22Rv1 (cell line): ENCODE data around the gene ARHGAP8.

Source experiments
- ZFX ChIP-seq: fragments of 450-650 bp; IDR thresholded peaks from 2 replicates; pipeline ENCODE4 v1.6.1; 2017; ENCODE audit warnings: antibody characterized with exemption, borderline replicate concordance
- TF ChIP-seq, protein P1 (sequence below): fragments of 450-650 bp; IDR thresholded peaks from 2 replicates; pipeline ENCODE4 v1.5.1; 2017; ENCODE audit warnings: mild to moderate bottlenecking

- TF ChIP-seq, protein P1, sequence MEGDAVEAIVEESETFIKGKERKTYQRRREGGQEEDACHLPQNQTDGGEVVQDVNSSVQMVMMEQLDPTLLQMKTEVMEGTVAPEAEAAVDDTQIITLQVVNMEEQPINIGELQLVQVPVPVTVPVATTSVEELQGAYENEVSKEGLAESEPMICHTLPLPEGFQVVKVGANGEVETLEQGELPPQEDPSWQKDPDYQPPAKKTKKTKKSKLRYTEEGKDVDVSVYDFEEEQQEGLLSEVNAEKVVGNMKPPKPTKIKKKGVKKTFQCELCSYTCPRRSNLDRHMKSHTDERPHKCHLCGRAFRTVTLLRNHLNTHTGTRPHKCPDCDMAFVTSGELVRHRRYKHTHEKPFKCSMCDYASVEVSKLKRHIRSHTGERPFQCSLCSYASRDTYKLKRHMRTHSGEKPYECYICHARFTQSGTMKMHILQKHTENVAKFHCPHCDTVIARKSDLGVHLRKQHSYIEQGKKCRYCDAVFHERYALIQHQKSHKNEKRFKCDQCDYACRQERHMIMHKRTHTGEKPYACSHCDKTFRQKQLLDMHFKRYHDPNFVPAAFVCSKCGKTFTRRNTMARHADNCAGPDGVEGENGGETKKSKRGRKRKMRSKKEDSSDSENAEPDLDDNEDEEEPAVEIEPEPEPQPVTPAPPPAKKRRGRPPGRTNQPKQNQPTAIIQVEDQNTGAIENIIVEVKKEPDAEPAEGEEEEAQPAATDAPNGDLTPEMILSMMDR, result no peak
- TF ChIP-seq ZFX, result no peak
Observed at GRCh38 chr22:44827666-44828190, 75.4 kb downstream of the ARHGAP8 start.
